ENCODE results near the gene PPP1R16B. TPM values are rescaled to one million over a fixed set of nuclear protein-coding genes. Genes with fewer than 3 reads are reported as not detected.

Gene PPP1R16B
- total RNA-seq, 4 donors from 2014 or later = 6.3 to 14.4 (median 9.0) TPM

DNA sequence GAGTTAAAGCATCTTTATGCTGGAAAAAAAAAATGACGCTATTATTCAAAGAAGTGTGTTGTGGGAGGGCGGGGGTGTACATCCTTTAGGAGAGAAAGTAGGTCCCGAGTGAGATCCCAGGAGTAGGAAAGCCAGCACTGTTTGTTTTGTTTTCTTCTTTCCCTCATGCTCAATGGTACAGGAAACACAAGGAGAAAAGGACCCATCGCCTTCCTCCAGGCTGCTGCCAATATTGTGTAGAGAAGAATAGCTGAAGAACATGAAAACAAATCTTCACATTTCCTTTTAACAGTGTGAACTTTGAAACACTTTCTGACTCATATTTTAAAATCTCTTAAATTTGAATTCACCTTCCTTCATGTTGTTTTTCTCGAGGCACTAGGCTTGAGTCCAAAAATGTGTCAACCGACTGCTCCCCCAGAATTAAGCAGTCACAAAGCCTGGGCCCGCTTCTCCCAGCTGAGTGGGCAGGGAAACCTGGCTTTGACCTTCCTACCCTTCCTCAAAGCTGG lies 22.3 kb downstream of the PPP1R16B start:
- Histone ChIP-seq H3K9me3 (no peaks in the 10 kb centered on the region), H3K27me3 (no peaks in the 10 kb centered on the region)
- WGBS, 2 donors = 55 to 58% methylated on average over 7 of the region's 7 CpGs

DNA sequence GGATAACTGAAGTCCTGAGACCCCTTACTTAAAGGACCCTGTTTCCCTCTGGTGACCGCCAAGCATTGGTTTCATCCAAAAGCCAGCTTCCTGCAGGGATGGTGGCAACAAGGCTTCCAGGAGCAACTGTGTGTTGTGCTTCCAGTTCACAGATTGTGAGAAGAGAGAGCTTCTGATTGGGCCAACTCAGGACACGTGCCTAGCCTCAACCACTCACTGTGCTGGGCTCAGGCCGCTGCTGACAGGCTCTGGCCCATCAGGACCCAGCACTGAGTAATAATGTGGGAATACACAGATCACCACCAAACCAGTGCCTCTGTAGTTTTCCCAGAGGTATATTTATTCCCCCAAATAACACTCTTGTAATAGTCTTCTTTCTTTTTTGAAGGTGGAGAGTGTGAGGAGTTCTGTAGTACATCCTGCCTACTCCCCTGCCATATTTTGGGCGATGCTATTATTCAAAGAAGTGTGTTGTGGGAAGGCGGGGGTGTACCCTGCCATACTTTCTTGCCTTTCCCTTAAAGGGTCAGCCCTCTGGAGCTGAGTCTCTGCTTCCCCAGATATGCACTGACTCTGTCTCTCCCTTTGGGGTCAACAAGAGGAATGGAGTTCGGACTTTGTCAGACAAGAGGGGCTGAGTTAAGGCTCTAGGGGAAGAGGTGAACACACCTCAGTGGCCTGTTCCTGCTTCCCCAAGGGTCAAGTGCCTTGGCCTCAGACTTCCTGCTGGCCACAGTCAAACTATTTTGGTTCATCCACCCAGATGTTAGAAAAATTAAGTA lies 23.2 kb downstream of the PPP1R16B start:
- 85 to 88% methylated on average over 6 of the region's 6 CpGs for WGBS, 2 donors
- Histone ChIP-seq H3K9me3 (no peaks in the 10 kb centered on the region), H3K4me1 (peaks cover 8 to 23% of the 10 kb centered on the region in 2 donors), H3K36me3 (no peaks in the 10 kb centered on the region), H3K27me3 (no peaks in the 10 kb centered on the region), H3K4me3 (replicated peaks in 1 of 3) (no peak overlapping the region), H3K27ac (peak overlapping the region in 1 of 3 donors; percentile 41)
- intact Hi-C loops (cut with DNase I) = no loop called here
- TF ChIP-seq POLR2A (IDR thresholded peaks at IDR 0.05) = no peak
- TF ChIP-seq, protein P1, sequence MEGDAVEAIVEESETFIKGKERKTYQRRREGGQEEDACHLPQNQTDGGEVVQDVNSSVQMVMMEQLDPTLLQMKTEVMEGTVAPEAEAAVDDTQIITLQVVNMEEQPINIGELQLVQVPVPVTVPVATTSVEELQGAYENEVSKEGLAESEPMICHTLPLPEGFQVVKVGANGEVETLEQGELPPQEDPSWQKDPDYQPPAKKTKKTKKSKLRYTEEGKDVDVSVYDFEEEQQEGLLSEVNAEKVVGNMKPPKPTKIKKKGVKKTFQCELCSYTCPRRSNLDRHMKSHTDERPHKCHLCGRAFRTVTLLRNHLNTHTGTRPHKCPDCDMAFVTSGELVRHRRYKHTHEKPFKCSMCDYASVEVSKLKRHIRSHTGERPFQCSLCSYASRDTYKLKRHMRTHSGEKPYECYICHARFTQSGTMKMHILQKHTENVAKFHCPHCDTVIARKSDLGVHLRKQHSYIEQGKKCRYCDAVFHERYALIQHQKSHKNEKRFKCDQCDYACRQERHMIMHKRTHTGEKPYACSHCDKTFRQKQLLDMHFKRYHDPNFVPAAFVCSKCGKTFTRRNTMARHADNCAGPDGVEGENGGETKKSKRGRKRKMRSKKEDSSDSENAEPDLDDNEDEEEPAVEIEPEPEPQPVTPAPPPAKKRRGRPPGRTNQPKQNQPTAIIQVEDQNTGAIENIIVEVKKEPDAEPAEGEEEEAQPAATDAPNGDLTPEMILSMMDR (IDR thresholded peaks at IDR 0.05) = no peak
- no peak for DNase-seq

More for the DNA sequence above, 22.3 kb downstream of the PPP1R16B start:
- no peaks in the 10 kb centered on the region for H3K36me3 ChIP-seq
- no peak for TF ChIP-seq POLR2A (IDR thresholded peaks at IDR 0.05)
- TF ChIP-seq, protein P1 (IDR thresholded peaks at IDR 0.05) = no peak
- H3K4me3 ChIP-seq (replicated peaks in 1 of 3) = no peak overlapping the region
- H3K4me1 ChIP-seq = peaks cover 8 to 23% of the 10 kb centered on the region in 2 donors
- peak overlapping the region in 1 of 3 donors; percentile 15 for H3K27ac ChIP-seq
- no peak for DNase-seq
- intact Hi-C loops (cut with DNase I) = no loop called here

DNA sequence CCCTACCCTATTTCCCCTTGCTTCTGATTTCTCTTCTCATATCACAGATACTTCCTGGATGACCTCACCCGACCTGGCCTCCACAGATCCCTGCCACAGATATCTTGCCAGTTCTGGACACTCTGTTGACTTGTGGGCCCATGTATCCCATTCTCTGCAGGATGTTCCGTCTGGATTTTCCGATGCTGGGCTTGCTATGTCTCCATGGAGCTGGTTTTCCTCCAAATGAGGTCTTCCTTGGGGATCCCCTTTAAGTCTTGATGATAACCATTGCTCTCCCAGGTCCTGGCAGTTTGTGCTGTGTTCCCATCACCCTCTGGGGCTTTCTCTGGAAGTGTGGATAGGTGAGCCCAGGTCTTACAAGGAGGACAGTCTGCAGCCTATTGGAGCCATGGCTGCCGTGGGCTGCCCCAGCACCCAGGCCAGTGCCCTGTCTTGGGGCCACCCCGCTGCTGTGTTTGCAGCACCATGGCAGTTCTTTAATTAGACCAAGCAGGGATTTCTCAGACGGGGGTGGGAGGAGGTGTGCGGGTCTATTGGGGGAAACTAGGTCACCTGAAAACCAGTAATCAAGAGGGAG lies 23.9 kb downstream of the PPP1R16B start:
- intact Hi-C loops (cut with DNase I) = no loop called here
- no peak for DNase-seq
- no peak overlapping the region for H3K27ac ChIP-seq

DNA sequence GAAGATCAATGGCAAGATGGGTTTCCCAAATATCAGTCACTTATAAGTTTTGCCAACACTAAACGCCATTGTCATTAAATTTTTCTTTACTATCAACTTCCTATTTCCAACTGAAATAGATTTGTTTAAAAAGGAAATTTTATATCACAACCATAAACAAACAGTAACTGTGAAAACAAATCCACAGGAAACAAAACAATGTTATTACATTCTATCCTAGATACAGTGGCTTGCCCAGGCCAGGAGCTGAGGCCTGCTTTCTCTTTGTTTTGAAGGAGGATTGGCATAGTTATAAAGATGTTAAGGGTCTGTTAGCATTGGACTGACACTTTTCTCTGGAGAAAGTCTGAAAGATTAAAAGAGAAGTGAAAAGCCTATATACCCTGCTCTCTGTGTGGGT lies 24.9 kb downstream of the PPP1R16B start:
- Histone ChIP-seq H3K4me3 (replicated peaks in 1 of 3) (no peak overlapping the region), H3K27me3 (no peaks in the 10 kb centered on the region), H3K36me3 (no peaks in the 10 kb centered on the region), H3K4me1 (peaks cover 8 to 23% of the 10 kb centered on the region in 2 donors), H3K9me3 (no peaks in the 10 kb centered on the region), H3K27ac (no peak overlapping the region)
- no peak for DNase-seq
- WGBS, 2 donors = 84 to 90% methylated on average over 1 of the region's 1 CpG
- TF ChIP-seq, protein P1 (IDR thresholded peaks at IDR 0.05) = no peak
- no peak for TF ChIP-seq POLR2A (IDR thresholded peaks at IDR 0.05)
- intact Hi-C loops (cut with DNase I) = no loop called here

More for the DNA sequence above, 23.9 kb downstream of the PPP1R16B start:
- Histone ChIP-seq H3K27me3 (no peaks in the 10 kb centered on the region), H3K4me1 (peaks cover 8 to 23% of the 10 kb centered on the region in 2 donors), H3K36me3 (no peaks in the 10 kb centered on the region), H3K4me3 (replicated peaks in 1 of 3) (no peak overlapping the region), H3K9me3 (no peaks in the 10 kb centered on the region)
- 88 to 90% methylated on average over 7 of the region's 7 CpGs for WGBS, 2 donors
- TF ChIP-seq, protein P1 (IDR thresholded peaks at IDR 0.05) = no peak
- no peak for TF ChIP-seq POLR2A (IDR thresholded peaks at IDR 0.05)
